ENCODE measurements around the gene CSMD2.

GRCh38 chr1:33850481-33850880, 314.5 kb downstream of the CSMD2 start:
- TF ChIP-seq CTCF (IDR thresholded peaks at IDR 0.05; ENCODE audit: low read length) (no peak), EZH2 (optimal IDR thresholded peaks at IDR 0.05; ENCODE audit: low read depth, low read length) (no peak), EZH2phosphoT487 (IDR thresholded peaks at IDR 0.05; ENCODE audit: low read length) (no peak)

Data from MM.1S (cell line).